Endothelial cell of umbilical vein (primary cell): Measurements from ENCODE around the gene ATP2B2.

Experiments
- CTCF ChIP-seq, 2 donors: IDR thresholded peaks; 1 replicate in 1 of 2; 2 replicates in 1 of 2; pipeline ENCODE4 v1.5.1; 2011; ENCODE audit warnings: low read length in 2 of 2, mild to moderate bottlenecking in 2 of 2, moderate library complexity in 2 of 2, control low read depth in 1 of 2, inconsistent platforms in 1 of 2, low read depth in 1 of 2; ENCODE audit not compliant: insufficient read depth in 1 of 2; ENCODE audit errors: extremely low read depth in 1 of 2
- POLR2A ChIP-seq: IDR thresholded peaks from 2 replicates; pipeline ENCODE4 v1.6.1; 2012; ENCODE audit warnings: low read depth, mild to moderate bottlenecking, control low read depth, low read length
- POLR2AphosphoS5 ChIP-seq: IDR thresholded peaks from 2 replicates; pipeline ENCODE4 v1.6.1; 2012; ENCODE audit warnings: low read depth, mild to moderate bottlenecking, control low read depth, low read length, moderate library complexity; ENCODE audit not compliant: insufficient read depth

GRCh38 chr3:10531031-10531430, 25.6 kb upstream of the ATP2B2 start:
- TF ChIP-seq POLR2AphosphoS5 (no peak), CTCF (IDR thresholded peaks at IDR 0.05; ENCODE audit: extremely low read depth in 1 of 2, insufficient read depth in 1 of 2, low read depth in 1 of 2, low read length in 2 of 2) (no peak), POLR2A (no peak)
